ENCODE measurements around the gene MAST1.

Gene MAST1

GRCh38 chr19:12880551-12881171 lies 42.3 kb downstream of the MAST1 start:
- Histone ChIP-seq H3K4me2 (ENCODE audit: insufficient read depth, low read length) (peak overlapping the region; percentile 91), H2AFZ (ENCODE audit: low read depth, low read length) (peak overlapping the region; percentile 98), H3K4me3 (ENCODE audit: low read depth in 1 of 2, low read length in 2 of 2) (peak overlapping the region; percentile 91 to 98), H3K27me3 (ENCODE audit: insufficient read depth, low read length, poor library complexity) (no peaks in the 10 kb centered on the region), H3K79me2 (ENCODE audit: insufficient read depth, low read length) (peaks cover 18% of the 10 kb centered on the region), H4K20me1 (ENCODE audit: insufficient read depth, low read length) (no peaks in the 10 kb centered on the region), H3K36me3 (ENCODE audit: insufficient read depth, low read length) (peaks cover 20% of the 10 kb centered on the region), H3K4me1 (ENCODE audit: insufficient read depth, low read length) (peaks cover 24% of the 10 kb centered on the region), H3K27ac (ENCODE audit: low read length) (peak overlapping the region; percentile 85), H3K9me3 (ENCODE audit: insufficient read depth, low read length, severe bottlenecking) (peaks cover 5% of the 10 kb centered on the region), H3K9ac (ENCODE audit: low read depth, low read length) (peak overlapping the region; percentile 92)
- ATAC-seq (ENCODE audit: insufficient read depth, low read depth), result peak; percentile 38
- DNase-seq, result peak; percentile 29
- TF ChIP-seq EZH2 (IDR thresholded peaks at IDR 0.05; ENCODE audit: borderline replicate concordance, low read depth, low read length, severe bottlenecking) (no peak), CTCF (IDR thresholded peaks at IDR 0.05; ENCODE audit: borderline replicate concordance, extremely low read depth, low read length, poor library complexity, severe bottlenecking) (no peak)

- Histone ChIP-seq H3K79me2 (ENCODE audit: insufficient read depth, low read length) (peaks cover 18% of the 10 kb centered on the region), H3K4me3 (ENCODE audit: low read depth in 1 of 2, low read length in 2 of 2) (peak within 1 kb of the TSS; percentile 91 to 98), H3K27me3 (ENCODE audit: insufficient read depth, low read length, poor library complexity) (no peaks in the 10 kb centered on the region), H3K36me3 (ENCODE audit: insufficient read depth, low read length) (peaks cover 14% of the 10 kb centered on the region), H3K4me2 (ENCODE audit: insufficient read depth, low read length) (peak within 1 kb of the TSS; percentile 91), H3K4me1 (ENCODE audit: insufficient read depth, low read length) (peaks cover 24% of the 10 kb centered on the region), H3K9ac (ENCODE audit: low read depth, low read length) (peak within 1 kb of the TSS; percentile 92), H4K20me1 (ENCODE audit: insufficient read depth, low read length) (no peaks in the 10 kb centered on the region), H2AFZ (ENCODE audit: low read depth, low read length) (peak within 1 kb of the TSS; percentile 98), H3K27ac (ENCODE audit: low read length) (peak within 1 kb of the TSS; percentile 85), H3K9me3 (ENCODE audit: insufficient read depth, low read length, severe bottlenecking) (peaks cover 5% of the 10 kb centered on the region)
- TF ChIP-seq EZH2 (IDR thresholded peaks at IDR 0.05; ENCODE audit: borderline replicate concordance, low read depth, low read length, severe bottlenecking) (no peak), CTCF (IDR thresholded peaks at IDR 0.05; ENCODE audit: borderline replicate concordance, extremely low read depth, low read length, poor library complexity, severe bottlenecking) (peak; percentile 2)
- DNase-seq (peak; percentile 96), ATAC-seq (ENCODE audit: insufficient read depth, low read depth) (peak; percentile 98)
Measured at GRCh38 chr19:12881172-12881808, 43.0 kb downstream of the MAST1 start, which contains the start of gene DNASE2. DNASE2 (minus strand) TSS chr19:12881449; CDS start chr19:12881375, 74 bp downstream.

- H3K27ac ChIP-seq (ENCODE audit: low read length), result no peak overlapping the region
- TF ChIP-seq EZH2 (IDR thresholded peaks at IDR 0.05; ENCODE audit: borderline replicate concordance, low read depth, low read length, severe bottlenecking) (no peak), CTCF (IDR thresholded peaks at IDR 0.05; ENCODE audit: borderline replicate concordance, extremely low read depth, low read length, poor library complexity, severe bottlenecking) (no peak)
- DNase-seq (no peak), ATAC-seq (ENCODE audit: insufficient read depth, low read depth) (no peak)
- H3K4me3 ChIP-seq (ENCODE audit: low read depth in 1 of 2, low read length in 2 of 2), result no peak overlapping the region
- peaks cover 24% of the 10 kb centered on the region for H3K4me1 ChIP-seq (ENCODE audit: insufficient read depth, low read length)
- peaks cover 18% of the 10 kb centered on the region for H3K79me2 ChIP-seq (ENCODE audit: insufficient read depth, low read length)
- H3K27me3 ChIP-seq (ENCODE audit: insufficient read depth, low read length, poor library complexity), result no peaks in the 10 kb centered on the region
- no peak overlapping the region for H3K4me2 ChIP-seq (ENCODE audit: insufficient read depth, low read length)
- no peak overlapping the region for H3K9ac ChIP-seq (ENCODE audit: low read depth, low read length)
- H3K9me3 ChIP-seq (ENCODE audit: insufficient read depth, low read length, severe bottlenecking), result peaks cover 5% of the 10 kb centered on the region
- peaks cover 10% of the 10 kb centered on the region for H3K36me3 ChIP-seq (ENCODE audit: insufficient read depth, low read length)
- H4K20me1 ChIP-seq (ENCODE audit: insufficient read depth, low read length), result no peaks in the 10 kb centered on the region
- H2AFZ ChIP-seq (ENCODE audit: low read depth, low read length), result no peak overlapping the region
Measured at GRCh38 chr19:12882589-12882988, 44.3 kb downstream of the MAST1 start.
